COLO829 (cell line): ENCODE measurements around the gene POLL.

ENCODE experiments used
- DNase-seq: peaks from one replicate; pipeline ENCODE4 v3.0.0; 2012; ENCODE audit warnings: low spot score

POLL gene

DNA sequence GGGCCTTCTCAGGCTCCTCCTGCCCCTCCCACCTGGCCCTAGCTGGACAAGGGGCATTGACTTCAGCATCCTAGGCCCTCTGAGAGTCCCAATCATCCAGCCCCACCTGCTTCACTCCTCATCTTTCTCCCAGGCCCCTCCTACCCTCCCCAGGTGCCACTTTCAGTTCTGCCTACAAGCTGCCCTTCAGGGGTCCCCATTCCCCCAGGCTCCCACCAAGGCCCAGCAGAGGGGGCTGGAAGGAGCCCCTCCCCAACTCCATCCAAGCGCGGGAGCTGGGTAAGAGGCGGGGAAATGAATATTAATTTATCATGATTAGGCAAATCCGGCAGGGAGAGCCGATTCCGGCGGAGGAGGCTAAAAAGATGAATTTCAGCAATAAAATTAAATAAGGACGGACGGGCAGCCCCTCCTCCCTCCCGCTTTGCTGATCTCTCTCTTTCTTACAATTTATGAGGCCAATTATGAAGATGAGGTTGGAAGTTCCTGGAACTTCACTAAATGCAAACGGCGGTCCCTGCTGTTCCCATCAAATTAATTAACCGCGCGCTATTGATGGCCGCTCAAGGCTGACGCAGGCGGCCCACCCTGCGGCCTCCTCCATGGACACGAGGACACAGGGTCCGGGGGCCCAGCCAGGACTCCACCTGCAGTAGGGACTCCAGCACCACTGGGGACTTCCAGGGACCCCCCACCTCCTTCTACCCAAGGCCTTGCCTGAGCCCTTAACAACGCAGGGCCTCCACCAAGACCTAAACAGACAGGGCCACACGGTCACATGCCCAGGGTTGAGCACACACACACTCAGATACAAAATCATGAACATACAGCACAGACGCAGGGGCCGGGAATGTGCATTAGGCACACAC is 13.9 kb downstream of the POLL start:
- DNase-seq = no peak

DNA sequence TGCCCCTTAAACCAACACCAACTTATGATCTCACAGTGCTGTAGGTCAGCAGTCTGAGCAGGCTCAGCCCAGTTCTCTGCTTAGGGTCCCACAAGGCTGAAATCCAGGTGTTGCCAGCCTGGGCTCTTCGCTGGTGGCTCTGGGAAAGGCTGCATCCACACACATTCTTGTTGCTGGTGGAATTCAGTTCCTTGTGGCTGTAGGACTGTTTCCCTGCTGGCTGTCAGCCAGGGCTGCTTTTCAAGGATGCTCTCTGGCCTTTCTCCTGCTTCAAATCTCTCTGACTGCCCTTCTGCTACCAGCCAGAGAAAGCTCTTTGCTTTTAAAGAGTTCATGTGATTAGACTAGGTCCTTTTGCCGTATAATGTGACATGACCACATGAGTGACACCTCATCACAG is 15.3 kb downstream of the POLL start:
- no peak for DNase-seq

DNA sequence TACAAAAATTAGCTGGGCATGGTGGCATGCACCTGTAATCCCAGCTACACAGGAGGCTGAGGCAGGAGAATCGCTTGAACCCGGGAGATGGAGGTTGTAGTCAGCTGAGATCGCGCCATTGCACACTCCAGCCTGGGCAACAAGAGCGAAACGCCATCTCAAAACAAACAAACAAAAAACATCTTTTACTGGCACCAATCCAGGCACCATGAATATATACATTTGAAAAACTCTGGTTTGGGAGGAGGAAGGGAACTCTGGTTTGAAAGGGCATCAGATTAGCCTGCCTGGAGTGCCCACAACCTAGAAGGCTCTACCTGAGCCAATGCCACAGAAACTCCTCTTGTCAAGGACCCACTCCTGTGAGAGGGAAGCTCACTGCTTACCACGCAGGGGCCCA is 15.9 kb downstream of the POLL start:
- DNase-seq = no peak

DNA sequence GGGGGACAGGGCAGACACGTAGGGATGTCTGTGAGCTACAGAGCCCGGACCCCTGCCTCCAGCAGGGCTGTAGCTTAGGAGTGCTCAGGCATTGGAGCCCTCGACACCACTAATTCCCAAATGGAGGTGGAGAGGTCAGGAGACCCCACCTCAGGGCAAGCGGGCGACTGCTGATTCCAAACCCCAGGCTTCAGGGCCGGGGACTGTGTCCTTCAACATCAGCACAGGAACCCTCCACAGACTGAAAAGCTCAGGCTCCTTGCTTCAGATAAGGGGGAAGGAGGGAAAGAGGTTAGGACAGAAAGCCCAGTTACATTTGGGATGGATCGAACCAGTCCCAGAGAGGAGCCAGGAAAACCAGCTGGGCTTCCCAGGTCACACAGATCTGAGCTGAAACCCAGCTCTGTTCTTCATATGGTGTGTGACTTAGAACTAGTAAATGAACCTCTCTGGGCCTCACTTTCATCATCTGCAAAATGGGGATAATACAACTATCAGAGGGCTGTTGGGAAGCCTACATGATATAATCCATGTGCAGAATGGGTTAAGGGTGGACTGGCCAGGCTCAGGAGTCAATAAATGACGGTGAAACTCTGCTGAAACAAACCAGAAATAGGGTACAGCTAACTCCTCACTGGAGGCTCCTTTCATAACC is 16.7 kb downstream of the POLL start:
- no peak for DNase-seq

DNA sequence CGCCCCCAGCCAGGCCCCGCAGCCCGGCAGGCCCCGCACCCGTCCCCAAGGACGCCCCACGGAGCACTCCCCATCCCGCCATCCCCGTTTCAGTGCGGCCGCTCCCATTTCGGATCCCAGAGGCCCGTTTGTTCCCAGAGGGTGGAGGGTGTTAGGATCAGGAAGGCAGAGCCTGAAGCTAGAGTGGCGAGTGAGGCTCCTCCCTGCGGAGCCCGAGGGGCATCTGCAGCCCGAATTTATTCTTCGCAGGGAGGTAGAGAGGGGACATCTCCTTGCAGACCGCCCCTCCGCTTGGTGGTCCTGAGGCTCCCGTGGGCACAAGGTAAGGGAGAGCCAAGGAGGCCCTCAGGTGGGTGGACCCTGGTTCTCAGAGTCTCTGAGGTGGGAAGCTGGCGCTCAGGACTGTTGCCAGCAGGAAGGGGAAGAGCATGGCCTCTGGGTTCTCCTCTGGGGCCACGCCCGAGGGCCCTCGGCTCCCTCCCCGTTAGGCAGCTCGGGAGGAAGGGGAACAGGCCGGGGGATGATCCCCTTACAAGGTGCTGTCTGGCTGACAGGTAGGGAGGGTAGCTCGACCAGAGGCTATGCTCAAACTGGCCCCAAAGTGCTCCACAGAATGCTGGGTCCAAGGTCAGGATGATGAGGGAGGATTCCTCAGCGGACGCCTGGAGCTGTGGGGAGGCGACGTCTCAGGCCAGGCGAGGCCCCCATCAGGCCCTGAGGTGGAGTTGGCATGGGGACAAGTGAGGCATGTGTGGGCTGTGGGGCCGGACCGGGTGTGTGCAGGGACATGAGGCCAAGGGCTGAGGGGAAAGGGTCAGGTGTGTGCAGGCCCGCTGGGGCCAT is 17.4 kb downstream of the POLL start:
- DNase-seq = no peak

DNA sequence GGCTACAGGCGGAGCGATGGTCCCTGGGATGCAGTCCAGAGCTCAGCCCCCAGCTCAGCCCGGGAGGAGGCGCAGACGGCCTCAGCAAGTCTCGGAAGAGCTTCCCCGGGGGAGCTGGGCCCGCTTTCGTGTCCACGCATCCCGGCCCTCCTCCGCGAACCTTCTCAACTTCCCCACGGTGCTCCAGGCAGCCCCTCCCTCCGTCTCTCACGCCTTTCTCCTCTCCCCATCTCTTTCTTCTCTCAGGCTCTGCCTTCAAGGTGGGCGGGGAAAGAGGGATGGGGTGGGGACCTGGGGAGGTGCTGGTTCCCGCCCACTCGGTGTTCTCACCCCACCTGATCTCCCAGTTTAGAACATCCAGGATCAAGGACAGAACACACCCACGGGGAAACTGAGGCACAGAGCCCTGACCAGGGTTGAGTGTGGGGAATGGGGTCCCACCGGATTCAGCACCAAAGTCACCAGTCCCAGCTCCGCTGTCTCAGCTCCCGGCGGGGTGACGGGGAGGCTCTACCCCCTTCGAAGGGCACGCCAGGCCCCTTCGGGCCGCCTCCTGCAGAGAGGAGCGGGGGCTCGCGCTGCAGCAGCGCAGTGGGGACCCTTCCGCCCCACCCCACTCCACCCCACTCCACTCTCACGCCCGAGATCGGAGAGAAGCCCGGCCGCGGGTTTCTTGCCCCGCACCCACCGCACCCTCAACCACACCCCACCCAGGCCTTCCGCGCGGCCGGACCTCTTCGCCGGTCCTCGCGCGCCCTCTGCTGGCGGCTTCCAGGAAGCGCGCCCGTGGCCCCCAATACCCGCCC is 18.2 kb downstream of the POLL start:
- peak; percentile 36 for DNase-seq

DNA sequence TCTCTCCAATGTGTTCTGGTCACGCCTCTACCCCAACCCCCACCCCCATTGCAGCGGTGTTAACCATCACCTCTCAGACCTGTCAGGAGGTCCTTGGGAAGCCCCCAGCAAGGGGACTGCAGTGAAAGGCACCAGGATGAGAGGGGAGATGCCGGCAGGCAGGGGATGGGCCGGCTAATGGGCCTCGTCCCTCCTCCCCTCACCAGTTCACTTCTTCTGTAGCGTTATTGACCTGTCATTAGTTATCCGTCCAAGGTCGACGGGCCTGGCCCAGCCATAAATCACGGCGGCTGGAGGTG is 18.8 kb downstream of the POLL start:
- DNase-seq = no peak

DNA sequence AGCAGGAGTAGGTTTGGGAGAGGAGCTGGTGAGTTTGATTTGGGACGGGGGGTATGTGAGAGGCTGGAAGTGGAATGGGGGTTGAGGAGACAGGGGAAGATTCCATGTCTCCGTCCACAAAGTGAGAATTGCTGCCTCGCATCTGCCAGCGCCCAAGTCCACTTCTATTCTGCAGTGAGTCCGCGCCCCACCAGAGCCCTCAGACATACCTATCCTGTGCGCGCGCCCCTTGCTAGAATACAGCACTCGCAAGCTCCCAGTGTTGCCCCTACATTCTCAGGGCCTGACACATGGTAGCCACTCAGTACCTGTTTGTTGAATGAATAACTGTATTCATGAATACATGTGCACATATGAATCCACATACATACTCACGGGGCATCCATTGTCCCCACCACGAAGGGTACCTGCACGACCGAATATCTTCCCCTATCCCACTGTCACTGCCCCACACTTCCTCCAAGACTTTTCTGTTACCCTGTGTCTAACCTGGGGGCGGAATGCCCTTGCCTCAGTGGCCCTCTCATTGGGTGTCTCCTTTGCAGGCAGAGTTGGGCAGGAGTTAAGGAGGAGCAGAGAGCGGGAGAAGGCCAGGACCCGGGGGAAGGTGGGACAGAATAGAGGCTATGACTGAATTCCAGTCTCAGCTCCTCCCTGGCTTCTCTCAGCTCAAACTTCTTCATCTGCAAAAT is 19.9 kb downstream of the POLL start:
- no peak for DNase-seq

DNA sequence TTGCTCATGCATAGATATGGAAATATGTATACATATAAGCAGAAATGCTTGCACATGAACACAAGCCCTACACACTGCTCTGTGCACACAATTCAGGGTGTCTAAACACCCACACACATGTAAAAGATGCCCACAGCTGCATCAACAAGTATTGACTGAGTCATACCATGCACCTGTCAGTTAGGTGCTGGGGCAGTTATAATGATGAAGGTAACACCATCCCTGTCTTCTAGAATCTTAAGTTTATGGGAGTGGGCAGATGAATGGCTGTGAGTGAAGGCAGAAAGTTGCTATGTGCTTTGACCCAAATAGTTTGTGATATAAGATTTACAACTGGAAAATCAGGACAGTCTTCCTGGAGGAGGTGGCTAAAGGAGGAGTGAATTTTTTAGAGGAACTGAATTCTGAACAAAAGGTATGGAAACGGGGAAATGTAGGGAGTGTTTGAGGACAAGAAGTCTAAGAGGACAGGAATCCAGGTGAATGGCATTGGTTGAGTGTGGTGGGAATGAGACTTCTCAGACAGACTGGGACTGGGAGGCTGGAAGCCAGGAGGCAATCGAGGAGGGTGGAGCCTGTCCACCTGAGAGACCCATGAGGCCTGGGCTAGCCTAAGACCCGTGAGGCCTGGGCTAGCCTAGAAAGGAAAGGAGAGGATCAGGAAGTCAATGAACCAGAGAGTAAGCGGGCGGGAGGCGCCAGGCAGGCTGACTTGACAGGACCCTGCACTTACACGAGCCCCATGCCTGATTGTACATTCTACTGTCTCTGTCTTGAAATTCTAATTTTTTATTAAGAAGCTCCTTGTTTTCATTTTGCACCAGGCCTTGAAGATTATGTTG is 20.7 kb downstream of the POLL start:
- no peak for DNase-seq

DNA sequence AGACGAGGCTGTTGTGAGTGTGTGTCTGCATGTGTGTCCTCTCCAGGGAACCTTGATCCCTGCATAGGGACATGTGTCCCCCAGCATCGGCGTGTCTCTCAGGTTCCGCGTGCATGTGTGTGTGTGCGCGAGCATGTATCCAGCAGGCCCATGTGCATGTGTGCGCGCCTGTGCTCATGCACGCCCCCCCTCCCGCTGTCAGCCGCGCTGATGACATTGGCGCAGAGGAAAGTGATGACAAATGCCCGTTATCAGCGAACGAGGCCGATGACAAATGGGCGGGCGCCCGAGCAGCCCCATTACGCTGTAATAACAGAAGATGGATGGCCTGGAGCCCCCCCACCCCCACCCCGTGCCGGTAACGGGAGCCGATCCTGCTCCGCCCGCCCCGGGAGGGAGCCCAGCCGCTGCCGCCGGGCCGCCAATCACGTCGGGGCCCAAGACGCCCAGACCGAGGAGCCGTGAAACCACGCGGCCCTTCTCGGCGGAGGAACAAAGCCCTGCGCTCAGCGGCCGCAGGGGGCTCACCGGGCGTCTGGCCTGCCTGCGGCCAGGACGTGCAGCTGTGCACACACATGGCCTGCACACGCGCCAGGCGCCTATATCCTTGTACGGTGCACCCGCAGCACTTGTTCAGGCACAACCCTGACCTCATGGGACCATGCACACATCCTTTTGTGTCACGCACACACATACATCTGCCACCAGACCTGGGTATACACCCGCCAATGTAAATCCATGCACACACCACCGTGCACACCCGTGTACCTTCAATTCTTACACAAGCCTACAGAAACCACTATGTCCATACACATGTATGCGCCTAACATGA is 21.5 kb downstream of the POLL start:
- no peak for DNase-seq

DNA sequence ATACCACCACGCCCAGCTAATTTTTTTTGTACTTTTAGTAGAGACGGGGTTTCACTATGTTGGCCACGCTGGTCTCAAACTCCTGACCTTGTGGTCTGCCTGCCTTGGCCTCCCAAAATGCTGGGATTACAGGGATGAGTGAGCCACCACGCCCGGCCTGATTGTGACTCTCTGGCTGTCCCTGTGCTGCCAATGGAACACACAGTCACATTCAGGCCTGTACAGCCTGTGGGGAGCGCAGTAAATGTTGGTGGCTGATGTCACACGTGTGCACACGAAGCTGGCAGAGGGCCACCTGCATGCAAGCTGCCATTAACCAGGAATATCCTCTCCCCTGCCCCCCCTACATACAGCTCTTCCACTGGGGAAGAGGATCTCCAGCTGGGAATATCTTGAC is 22.1 kb downstream of the POLL start:
- DNase-seq = no peak

DNA sequence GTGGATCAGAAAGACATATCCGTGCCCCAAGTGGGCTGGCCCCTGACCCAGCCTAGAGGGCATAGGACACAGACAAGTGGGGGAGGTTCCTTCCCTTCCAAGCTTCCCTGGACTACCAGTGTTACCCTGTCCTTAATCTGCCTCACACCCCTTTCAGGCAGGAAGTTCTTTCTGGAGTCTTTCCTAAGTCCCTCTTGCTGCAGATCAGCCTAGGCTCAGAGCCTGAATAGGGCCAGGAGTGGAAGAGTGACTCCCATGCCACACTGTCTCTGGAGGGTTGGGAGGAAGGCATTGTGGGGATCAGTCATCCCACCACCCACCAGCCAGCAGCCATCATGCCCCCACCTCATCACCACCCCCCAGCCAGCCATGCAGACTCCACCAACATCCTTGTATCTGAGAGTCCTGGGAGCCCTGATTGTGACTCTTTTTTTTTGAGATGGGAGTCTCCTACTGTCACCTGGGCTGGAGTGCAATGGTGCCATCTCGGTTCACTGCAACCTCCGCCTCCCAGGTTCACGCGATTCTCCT is 22.6 kb downstream of the POLL start:
- no peak for DNase-seq

DNA sequence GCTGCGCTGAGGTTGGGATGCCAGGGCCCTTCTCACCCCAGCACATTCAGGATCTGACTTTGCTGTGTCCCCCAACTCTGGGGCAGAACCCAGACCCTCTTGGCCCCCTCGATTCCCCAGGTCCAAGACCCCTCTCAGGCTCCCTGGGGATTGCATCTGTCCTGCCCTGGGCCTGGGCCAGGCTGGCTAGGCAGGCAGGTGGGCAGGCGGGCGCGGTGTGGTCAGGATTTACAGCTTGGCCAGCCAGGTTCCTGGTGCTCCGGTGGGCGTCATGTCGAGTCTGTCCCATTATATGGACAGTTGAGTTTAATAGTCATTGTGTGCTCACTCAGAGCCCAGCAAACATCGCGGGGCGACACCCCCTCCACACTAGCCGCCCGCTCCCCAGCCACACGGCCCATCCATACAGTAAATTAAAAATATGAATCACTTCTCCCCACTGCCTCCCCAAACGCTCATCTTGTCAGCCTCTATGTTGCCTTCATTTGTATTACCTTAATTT is 23.5 kb downstream of the POLL start:
- DNase-seq = no peak

DNA sequence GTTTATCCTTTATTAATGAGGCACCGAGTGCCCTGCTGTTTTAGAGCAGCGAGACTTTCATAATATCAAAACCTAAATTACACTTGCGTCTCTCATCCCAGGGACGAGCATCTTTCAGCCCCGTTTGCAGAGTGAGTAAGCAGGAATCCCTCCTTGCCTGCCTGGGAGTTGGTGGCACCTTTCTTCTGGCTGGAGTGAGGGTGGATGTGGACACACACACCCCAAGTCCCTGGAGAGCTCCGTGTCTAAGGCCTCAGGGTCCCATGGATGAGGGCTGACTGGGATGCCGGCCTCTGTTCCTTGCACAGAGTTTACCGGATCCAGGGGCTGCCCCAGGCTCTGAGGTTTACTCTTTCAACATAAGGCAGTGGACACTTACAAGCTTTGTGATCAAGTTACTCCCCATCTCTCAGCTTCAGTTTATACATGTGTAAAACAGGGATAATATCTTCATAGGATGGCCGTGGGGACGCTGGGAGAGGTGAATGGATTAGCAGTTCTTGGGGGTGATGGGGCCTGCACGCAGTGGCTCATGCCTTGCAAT is 24.5 kb downstream of the POLL start:
- DNase-seq = no peak

DNA sequence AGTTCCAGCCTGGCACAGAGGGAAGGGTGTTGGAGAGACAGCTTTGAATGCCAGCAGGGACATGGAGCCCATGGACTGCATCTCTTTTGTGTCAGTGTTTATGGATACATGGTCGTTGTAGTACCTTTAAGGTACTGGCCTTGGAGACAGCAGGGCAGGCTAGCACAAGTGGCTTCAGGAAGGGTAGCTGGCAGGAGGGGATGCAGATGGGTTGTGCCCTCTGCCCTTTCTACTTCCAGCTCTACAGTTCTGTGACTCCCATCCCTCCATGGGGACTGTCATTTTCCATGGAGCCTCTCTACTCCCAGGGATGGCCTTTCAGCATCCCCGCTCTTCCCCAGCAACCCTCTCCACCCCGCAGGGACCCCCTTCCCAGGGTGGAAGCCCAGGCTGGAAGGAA is 25.1 kb downstream of the POLL start:
- DNase-seq = no peak

DNA sequence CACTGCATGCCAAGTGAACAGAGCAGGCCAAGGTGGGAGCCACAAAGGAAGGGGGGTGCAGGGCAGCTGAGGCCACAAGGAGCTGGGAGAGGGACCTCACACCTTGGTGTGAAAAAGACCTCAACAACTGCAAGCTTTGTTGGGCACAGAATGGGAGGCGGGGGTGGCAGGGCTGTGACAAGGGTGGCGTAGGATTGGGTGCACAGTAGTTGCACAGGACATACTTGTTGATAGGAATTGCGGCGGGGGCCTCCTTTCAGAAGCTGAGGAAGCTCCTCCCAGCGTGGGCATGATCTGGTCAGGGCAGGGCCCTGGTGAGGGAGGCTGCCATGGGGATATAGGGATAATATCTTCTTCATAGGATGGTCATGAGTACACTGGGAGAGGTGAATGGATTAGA is 25.8 kb downstream of the POLL start:
- no peak for DNase-seq

DNA sequence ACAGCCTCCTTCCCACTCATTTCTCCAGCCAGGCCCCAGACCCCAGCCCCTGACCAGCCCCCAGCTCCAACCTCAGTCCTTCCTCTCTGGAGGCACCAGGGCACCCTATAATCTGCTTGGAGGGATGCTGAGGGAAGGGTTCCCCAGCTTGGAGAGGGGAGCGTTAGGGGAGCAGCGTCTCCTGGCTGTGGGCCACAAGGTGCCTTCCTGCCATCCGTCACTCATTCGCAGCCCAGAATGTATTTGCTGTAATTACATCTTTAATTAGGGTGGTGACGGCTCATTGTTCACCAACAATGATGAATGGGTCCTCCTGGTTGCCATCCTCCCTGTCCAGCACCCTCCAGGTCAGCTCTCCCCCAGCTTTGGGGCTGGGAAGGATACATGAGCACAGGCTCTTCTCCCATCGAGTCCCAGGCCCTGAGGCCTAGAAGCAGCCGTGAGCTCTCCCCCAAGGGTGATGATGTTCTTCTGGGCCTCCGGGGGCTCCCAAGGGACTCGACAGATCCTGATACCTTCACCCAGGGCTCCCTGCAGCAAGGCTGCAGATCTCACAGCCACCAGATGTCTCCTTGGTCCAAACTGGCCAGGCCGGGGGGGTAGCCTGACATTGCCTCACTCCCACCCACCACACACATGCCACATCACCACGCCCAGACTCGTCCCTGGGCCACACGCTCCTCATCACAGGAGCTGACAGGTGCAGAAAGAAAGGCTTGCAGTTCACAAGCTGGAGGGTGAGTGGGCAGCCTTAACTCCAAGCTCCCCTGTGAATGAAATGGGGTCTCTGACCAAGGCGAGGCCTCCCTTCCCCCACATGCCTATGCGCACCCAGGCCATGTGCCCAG is 26.8 kb downstream of the POLL start:
- no peak for DNase-seq
